Stimulated activated CD4-positive, alpha-beta T cell treated with anti-CD3 and anti-CD28 coated beads, Interleukin-4, amount 100 ng/mL, for 1 hour (primary cell): Measurements from ENCODE around the gene BCL2L12.
"Not testable (repeated sequence)": the region's sequence is repeated elsewhere in the genome, so short reads cannot be mapped to it uniquely, and the experiment has no call there.

Experiments
- DNase-seq: peaks from one replicate; pipeline ENCODE4 v3.0.0-alpha.2; 2020

BCL2L12 gene, protein sequence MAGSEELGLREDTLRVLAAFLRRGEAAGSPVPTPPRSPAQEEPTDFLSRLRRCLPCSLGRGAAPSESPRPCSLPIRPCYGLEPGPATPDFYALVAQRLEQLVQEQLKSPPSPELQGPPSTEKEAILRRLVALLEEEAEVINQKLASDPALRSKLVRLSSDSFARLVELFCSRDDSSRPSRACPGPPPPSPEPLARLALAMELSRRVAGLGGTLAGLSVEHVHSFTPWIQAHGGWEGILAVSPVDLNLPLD

DNA sequence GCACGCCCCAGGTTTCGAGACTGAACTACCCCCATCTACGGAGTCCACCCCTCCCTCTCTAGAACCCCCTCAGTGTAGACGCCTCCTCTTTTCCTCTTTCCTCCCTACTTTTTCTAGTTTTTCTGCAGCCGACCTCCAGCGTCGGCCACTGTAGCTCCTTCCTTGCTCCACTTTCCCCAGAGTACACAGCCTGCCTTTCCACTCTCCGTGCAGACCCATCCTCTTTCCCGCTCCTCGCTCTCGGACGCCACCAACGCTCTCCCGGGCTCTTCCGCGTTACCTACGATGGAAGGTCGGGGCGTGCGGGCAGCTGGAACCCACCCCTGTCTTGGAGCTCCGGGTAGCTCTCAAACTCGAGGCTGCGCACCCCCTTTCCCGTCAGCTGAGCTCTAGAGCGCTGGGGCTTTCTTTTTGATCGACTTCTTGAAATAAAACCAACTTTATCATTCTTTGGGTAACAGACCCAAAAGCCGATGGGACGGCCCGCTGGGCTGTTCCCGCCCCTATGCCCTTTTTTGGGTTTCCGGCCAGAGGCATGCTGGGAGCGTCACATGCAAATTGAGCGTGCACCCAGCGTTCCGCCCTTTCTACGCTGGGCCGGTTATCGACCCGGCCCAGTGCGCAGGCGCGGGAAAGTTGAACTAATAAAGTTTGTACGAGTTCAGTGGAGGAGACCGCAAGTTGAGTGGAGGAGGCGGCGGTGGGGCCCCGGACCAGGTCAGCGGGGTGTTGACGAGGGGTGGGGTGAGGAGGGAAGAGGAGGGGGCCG is at the start of gene BCL2L12, which contains the start of gene IRF3:
TSS of gene BCL2L12 (plus strand) at position 583 of the 769 bp plus-strand sequence. CDS start 760 bp downstream, outside the sequence.
TSS of gene IRF3 (minus strand) at position 507 of the 769 bp plus-strand sequence. CDS start 1,019 bp downstream, outside the sequence.
- peak; percentile 99 for DNase-seq

GRCh38 chr19:49616532-49616931 is 49.2 kb upstream of the BCL2L12 start:
- no peak for DNase-seq

GRCh38 chr19:49616945-49617344 is 48.8 kb upstream of the BCL2L12 start:
- DNase-seq = no peak

DNA sequence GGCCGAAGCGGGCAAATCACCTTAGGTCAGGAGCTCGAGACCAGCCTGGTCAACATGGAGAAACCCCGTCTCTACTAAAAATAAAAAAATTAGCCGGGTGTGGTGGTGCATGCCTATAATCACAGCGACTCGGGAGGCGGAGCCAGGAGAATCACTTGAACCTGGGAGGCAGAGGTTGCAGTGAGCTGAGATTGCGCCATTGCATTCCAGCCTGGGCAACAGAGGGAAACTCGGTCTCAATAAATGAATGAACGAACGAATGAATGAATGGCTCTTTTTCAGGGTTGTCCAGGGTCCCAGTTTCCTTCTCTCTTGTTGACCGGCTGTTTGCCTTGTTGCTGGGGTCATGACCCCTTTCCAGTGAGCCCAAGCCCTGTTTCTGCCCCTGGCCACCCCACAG is 47.9 kb upstream of the BCL2L12 start:
- DNase-seq = not testable (repeated sequence)

- DNase-seq = no peak
These were observed 40.5 kb upstream of the BCL2L12 start for GRCh38 chr19:49624967-49625910.

DNA sequence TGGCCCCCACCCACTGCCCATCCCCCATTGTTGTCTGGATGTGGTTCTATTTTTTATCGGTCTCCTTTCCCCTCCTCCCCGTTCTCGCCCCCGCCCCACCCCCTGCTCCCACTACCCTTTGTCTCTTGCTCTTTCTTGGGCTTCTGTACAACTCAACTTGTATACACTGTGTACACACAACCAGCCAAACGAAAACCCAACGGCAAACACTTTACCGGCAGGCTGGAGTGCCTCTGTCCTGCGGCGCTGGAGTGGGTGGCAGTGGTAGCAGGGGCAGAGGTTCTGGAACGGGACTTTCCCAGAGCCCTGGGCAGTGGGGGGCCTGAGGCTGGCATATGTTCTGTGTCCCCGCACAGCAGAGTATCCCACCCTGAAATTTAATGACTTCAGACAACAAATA is 39.5 kb upstream of the BCL2L12 start:
- DNase-seq = no peak

DNA sequence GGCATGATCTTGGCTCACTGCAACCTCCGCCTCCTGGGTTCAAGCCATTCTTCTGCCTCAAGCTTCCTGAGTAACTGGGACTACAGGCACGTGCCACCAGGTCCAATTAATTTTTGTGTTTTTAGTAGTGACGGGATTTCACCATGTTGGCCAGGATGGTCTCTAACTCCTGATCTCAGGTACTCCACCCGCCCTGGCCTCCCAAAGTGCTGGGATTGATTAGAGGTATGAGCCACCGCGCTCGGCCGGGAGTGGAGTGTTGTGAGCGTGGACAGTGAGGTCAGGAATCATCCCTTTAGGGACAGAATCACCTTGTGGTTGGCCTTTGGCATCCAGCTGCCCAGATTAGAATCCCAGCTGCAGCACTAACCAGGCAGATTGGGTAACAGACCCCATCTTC is 36.1 kb upstream of the BCL2L12 start:
- no peak for DNase-seq

DNA sequence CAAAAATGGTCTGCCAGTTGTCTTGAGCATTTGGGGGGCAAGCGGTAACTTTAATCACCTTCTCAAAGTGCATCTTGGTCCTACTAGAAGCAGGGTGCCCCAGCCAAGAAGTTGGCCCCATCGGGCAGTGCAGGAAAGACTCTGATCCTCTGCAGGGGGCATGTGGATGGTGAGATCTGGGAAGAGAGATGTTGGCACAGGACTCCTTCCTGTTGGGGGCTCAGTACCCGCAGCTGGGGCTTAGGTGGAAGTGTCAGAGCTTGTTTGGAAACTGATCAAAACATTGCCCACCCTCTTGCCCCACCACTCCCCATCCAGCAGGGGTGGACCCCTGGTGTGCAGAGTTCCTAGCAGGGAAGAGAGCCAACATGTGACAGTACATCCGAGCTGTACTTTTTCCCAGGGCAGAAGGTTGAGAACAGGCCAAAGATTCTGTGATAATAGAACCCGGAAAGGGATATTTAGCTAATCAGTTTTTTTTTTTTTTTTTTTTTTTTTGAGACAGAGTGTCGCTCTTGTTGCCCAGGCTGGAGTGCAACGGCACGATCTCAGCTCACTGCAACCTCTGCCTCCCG is 34.6 kb upstream of the BCL2L12 start:
- no peak for DNase-seq

DNA sequence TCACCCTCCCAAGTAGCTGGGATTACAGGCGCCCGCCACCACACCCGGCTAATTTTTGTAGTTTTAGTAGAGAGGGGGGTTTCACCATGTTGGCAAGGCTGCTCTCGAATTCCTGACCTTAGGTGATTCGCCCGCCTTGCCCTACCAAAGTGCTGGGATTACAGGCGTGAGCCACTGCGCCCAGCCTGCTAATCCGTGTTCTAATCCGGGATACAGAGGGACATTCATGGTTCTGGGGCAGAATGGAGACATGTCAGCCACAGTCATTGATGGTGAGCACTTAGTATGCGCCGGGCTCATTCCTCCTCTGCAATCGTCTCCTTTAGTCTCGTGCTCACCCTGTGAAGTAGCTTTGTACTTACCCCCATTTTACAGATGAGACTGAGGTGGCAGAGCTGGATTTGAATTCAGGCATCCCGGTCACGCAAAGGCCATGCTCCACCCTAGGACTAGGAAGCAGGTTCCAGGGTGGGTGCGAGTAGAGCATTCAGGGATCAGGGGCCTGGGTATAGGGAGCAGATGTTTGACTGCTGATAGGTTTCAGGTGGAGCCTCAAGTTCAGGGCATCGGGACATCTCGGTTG is 34.0 kb upstream of the BCL2L12 start:
- DNase-seq = no peak

DNA sequence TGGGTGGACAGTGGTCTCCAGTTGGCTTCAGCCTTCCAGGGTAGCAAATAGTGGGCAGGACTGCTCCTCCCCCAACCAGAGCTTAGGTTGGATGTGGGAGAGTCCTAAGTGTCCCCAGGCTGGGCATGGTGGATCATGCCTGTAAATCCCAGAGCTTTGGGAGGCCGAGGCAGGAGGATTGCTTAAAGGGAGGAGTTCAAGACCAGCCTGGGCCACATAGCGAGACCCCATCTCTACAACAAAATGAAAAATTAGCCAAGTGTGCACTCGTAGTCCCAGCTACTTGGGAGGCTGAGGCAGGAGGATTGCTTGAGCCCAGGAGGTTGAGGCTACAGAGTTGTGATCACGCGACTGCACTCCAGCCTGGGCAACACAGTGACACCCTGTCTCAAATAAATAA is 33.2 kb upstream of the BCL2L12 start:
- no peak for DNase-seq

GRCh38 chr19:49633273-49633672 is 32.5 kb upstream of the BCL2L12 start:
- DNase-seq = not testable (repeated sequence)

DNA sequence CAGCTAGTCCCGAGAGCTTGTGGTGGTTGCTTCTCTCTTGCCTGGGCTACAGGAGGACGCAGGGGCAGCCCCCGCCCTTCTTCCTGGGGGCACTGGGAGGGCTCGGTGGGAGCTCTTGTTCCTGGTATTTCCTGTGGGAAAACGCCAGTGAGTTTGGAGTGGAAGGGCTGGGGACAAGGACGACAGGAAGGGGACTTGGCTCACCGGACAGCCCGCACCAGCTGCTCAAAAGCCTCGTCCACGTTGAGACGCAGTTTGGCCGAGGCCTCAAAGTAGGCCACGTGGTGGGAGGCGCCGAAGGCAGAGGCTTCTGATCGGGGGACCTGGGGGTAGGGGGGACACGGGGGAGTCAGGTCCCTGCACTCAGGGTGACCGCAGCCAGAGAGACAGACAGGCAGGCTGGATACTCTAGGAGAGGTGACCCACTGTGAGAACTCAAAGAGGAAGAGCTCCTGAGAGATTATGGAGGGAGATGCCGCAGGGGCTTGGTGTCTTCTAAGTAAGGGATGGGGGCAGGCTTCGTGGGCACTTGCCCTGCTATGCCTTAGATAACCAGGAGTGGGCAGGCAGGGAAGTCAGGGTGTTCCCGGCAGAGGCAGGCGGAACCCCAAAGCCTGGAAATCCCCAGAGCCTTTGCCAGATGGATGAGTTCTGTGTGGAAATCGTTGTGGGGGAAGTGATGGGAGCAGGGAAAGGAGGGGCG is 30.1 kb upstream of the BCL2L12 start:
- no peak for DNase-seq

DNA sequence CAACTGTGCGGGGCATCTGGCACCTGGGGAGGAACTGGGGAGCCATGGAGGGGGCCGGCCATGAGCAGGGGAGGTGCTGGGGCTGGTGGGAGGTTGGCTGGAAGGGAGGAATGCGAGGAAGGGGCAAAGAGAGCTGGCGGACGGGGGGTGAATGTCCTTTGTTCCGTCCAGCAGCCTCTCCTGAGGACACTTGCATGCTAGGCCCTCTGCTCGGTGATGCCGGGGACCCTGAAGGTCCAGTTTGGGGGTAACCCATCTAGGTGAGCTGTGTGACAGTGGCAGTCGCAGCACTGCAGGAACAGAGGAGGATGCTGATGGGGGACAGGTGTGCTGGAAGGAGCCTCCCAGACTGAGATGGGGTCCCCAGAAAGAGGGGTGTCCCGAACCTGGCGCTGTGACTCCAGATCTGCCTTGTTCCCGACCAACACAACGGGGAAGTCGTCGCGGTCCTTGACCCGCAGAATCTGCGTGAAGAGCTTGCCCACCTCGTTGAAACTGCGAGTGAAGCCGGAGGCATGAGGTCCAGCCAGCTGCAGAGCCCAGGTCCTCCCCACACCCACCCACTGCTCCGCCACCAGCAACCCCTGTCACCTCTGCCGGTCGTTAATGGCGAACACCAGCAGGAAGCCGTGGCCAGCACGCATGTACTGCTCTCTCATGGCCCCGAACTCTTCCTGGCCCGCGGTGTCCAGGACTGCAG is 29.4 kb upstream of the BCL2L12 start:
- no peak for DNase-seq

GRCh38 chr19:49637821-49638738 is 27.7 kb upstream of the BCL2L12 start:
- no peak for DNase-seq

DNA sequence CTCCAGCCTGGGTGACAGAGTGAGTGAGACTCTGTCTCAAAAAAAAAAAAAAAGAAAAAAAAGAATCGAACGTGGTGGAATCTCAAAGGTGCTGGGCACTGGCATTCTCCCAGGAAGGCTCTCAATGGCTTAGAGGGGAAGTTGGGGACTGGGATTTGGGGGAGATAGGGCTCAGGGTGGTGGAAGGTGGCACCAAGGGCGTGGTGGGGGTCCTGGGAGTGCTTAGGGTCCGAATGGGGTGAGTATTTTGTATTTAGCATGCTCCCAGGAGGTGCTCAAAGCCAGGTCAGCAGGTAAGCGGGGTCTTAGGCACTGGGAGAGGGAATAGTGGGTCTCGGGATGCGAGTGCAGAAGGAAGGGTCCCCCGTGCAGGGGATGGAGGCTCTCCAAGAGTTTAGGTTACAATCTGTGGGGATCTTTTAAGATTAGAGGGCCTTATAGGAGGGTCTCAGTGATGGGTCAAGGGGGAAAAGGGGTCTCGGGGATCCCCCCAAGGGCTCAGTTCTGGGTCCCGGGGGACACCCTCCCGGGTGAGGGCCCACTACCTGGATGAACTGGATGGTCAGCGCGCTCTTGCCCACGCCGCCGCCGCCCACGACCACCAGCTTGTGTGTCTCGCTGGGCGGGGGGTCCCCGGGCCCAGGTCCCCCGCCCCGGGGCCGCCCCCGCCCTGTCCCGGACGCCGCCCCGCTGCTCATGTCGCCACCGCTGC is 26.2 kb upstream of the BCL2L12 start:
- DNase-seq = no peak

GRCh38 chr19:49640113-49640898 is 25.4 kb upstream of the BCL2L12 start, which contains the start of gene RRAS:
Gene RRAS (minus strand): TSS chr19:49640143. CDS start chr19:49640098, 45 bp downstream.
- peak; percentile 100 for DNase-seq

GRCh38 chr19:49641688-49642491 is 23.8 kb upstream of the BCL2L12 start, which contains the start of gene SCAF1:
Gene SCAF1 (plus strand): TSS chr19:49642209. CDS start chr19:49645027, 2,818 bp downstream.
- DNase-seq = peak; percentile 99
